B cell (primary cell): ENCODE data around the gene DGKQ. TPM values are rescaled to one million over a fixed set of nuclear protein-coding genes. Genes with fewer than 3 reads are reported as not detected.

ENCODE experiments used
- ATAC-seq: fragments of 200-7000 bp; cut with Tn5 transposase; one replicate; pipeline ENCODE4 v1.10.0; 2021; ENCODE audit warnings: low read depth, mild to moderate bottlenecking, moderate number of reproducible peaks, moderate library complexity
- CTCF ChIA-PET: fragments of 350-600 bp; sonication (Branson Sonifier 250); formaldehyde crosslinking; loops from one replicate; lab custom pipeline; 2021; ENCODE audit warnings: antibody characterized with exemption, inconsistent platforms; lab: Charles Lee
- POLR2A ChIA-PET: fragments of 350-600 bp; sonication (Branson Sonifier 250); formaldehyde crosslinking; loops from one replicate; lab custom pipeline; 2021; ENCODE audit warnings: antibody characterized with exemption; lab: Charles Lee
- DNase-seq: peaks from one replicate; pipeline ENCODE4 v3.0.0; 2013
- H2AFZ ChIP-seq: 2 replicates; pipeline ENCODE4 v1.6.1; 2012; ENCODE audit warnings: mild to moderate bottlenecking, low read depth, low read length; ENCODE audit not compliant: insufficient read depth, poor library complexity, severe bottlenecking
- H3K27ac ChIP-seq, 2 donors: 1 replicate in 1 of 2; 2 replicates in 1 of 2; pipeline ENCODE4 v1.5.1; 2012 to 2013; ENCODE audit warnings: low read length in 2 of 2, mild to moderate bottlenecking in 2 of 2, moderate library complexity in 1 of 2
- H3K27me3 ChIP-seq, 4 experiments: fragments of 200-600 bp in 1 of 4; sonication (generic) in 1 of 4; replicated peaks in 1 of 4; 1 replicate in 2 of 4; 2 replicates in 2 of 4; pipeline versions ENCODE4 v1.6.1 to v1.7.0; 2013 to 2016; ENCODE audit warnings: low read length in 3 of 4, mild to moderate bottlenecking in 2 of 4, mixed read lengths in 1 of 4, moderate library complexity in 1 of 4; ENCODE audit not compliant: insufficient read depth in 4 of 4, control insufficient read depth in 3 of 4; ENCODE audit errors: control extremely low read depth in 1 of 4
- H3K36me3 ChIP-seq, 2 experiments: replicated peaks in 1 of 2; 1 replicate in 1 of 2; 2 replicates in 1 of 2; pipeline versions ENCODE4 v1.6.1 to v1.7.1; 2013; ENCODE audit warnings: low read length in 1 of 2; ENCODE audit not compliant: insufficient read depth in 2 of 2, control insufficient read depth in 1 of 2; ENCODE audit errors: control extremely low read depth in 1 of 2, extremely low read depth in 1 of 2
- H3K4me1 ChIP-seq, 2 donors: fragments of 200-600 bp in 1 of 2; sonication (generic) in 1 of 2; 1 replicate in 1 of 2; 2 replicates in 1 of 2; pipeline versions ENCODE4 v1.5.1 to v1.6.1; 2013 to 2017; ENCODE audit warnings: low read length in 2 of 2; ENCODE audit not compliant: control insufficient read depth in 2 of 2, insufficient read depth in 2 of 2
- H3K4me2 ChIP-seq: replicated peaks from 2 replicates; pipeline ENCODE3; 2012; ENCODE audit warnings: mild to moderate bottlenecking, low read depth, low read length; ENCODE audit not compliant: poor library complexity, severe bottlenecking
- H3K4me3 ChIP-seq, 5 experiments: fragments of 200-600 bp in 1 of 5; sonication (generic) in 1 of 5; 1 replicate in 3 of 5; 2 replicates in 2 of 5; pipeline versions ENCODE4 v1.5.1 to v1.7.0; 2011 to 2016; ENCODE audit warnings: low read length in 4 of 5, mild to moderate bottlenecking in 4 of 5, low read depth in 2 of 5, control low read depth in 1 of 5, moderate library complexity in 1 of 5; ENCODE audit not compliant: insufficient read depth in 1 of 5; ENCODE audit errors: control extremely low read depth in 1 of 5, extremely low read depth in 1 of 5
- H3K79me2 ChIP-seq: fragments of 200-600 bp; sonication (generic); one replicate; pipeline ENCODE4 v1.6.0; 2016; ENCODE audit warnings: low read length; ENCODE audit not compliant: control insufficient read depth, insufficient read depth
- H3K9ac ChIP-seq: fragments of 200-600 bp; sonication (generic); 2 replicates; pipeline ENCODE4 v1.6.1; 2017; ENCODE audit warnings: mild to moderate bottlenecking, low read length, moderate library complexity
- H3K9me3 ChIP-seq, 3 donors: one replicate each; pipeline versions ENCODE4 v1.6.1 to v1.7.1; 2013; ENCODE audit warnings: low read length in 2 of 3; ENCODE audit not compliant: control insufficient read depth in 2 of 3, insufficient read depth in 1 of 3; ENCODE audit errors: control extremely low read depth in 1 of 3
- H4K20me1 ChIP-seq: 2 replicates; pipeline ENCODE4 v1.6.0; 2012; ENCODE audit warnings: mild to moderate bottlenecking, low read length; ENCODE audit not compliant: insufficient read depth, control insufficient read depth, poor library complexity, severe bottlenecking
- H3K27ac Mint-ChIP-seq: one replicate; pipeline ENCODE4 v1.8.0; 2021; ENCODE audit warnings: mixed read lengths
- H3K27me3 Mint-ChIP-seq: one replicate; pipeline ENCODE4 v1.8.0; 2021; ENCODE audit warnings: mixed read lengths
- H3K4me1 Mint-ChIP-seq: one replicate; pipeline ENCODE4 v1.8.0; 2021; ENCODE audit warnings: mixed read lengths
- H3K4me3 Mint-ChIP-seq: one replicate; pipeline ENCODE4 v1.8.0; 2021; ENCODE audit warnings: mixed read lengths
- H3K9me3 Mint-ChIP-seq: one replicate; pipeline ENCODE4 v1.8.0; 2022; ENCODE audit warnings: mixed read lengths; ENCODE audit not compliant: insufficient read depth
- EZH2 ChIP-seq: IDR thresholded peaks from 2 replicates; pipeline ENCODE4 v1.6.1; 2012; ENCODE audit warnings: borderline replicate concordance, low read depth, mild to moderate bottlenecking, moderate library complexity, low read length; ENCODE audit not compliant: insufficient read depth, poor library complexity, severe bottlenecking
- WGBS: methylation state at CpG from one replicate; pipeline ENCODE4 v1.1.5; 2013; ENCODE audit warnings: missing lambda C conversion rate; ENCODE audit not compliant: insufficient coverage; 5-methylcytosine and 5-hydroxymethylcytosine counted together
- intact Hi-C: fragments of 100-400 bp; cut with micrococcal nuclease; formaldehyde crosslinking; loops from one replicate; pipeline ENCODE4 v1.10.0; 2022
- polyA plus RNA-seq: library from polyadenylated mRNA; depleted of rRNA; stranded (reverse); fragments of >200 nt; gene quantifications from 2 replicates; pipeline ENCODE4 v1.2.3, GENCODE V29; 2012
- total RNA-seq, 2 donors: library from RNA; stranded (reverse); fragments of 120-200 nt in 1 of 2; gene quantifications; 1 replicate in 1 of 2; 2 replicates in 1 of 2; pipeline versions ENCODE4 v1.2.3 to v1.2.4, GENCODE V29; 2013 to 2022
- TF ChIP-seq, protein P1 (sequence below): fragments of 200-600 bp; IDR thresholded peaks from one replicate; pipeline ENCODE4 v1.8.0; 2022; ENCODE audit warnings: antibody characterized with exemption, mild to moderate bottlenecking

The DGKQ gene
- total and polyA plus RNA-seq, 2 donors (not counting 1 experiment from before 2014, with no cell fraction given): 22.6 to 30.4 TPM

DNA sequence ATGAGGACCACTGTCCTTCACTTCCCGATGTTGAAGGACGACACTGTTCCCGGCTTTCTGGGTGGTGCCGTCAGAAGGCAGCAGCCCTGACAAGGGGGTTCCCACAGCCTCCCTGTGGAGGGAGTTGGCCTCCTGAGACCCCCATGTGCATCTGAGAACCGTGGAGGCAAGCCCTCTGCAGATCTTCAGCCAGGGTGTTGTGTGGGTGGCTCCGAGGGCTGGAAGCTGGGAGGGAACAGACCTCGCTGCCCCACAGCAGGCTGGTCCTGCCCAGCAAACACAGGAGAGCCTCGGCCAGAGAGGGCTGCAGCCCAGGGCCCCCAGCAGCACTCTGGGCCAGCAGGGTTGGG is 16.2 kb downstream of the DGKQ start:
- Histone ChIP-seq H2AFZ (no peak overlapping the region), H3K4me3 (no peak overlapping the region), H3K79me2 (no peaks in the 10 kb centered on the region), H3K4me2 (no peak overlapping the region), H3K9ac (no peak overlapping the region), H3K27ac (no peak overlapping the region), H3K9me3 (peaks cover 0 to 5% (median 0%) of the 10 kb centered on the region in 3 donors), H3K4me1 (no peaks in the 10 kb centered on the region), H3K27me3 (no peaks in the 10 kb centered on the region), H3K36me3 (peaks cover 0 to 23% of the 10 kb centered on the region in 2 experiments), H4K20me1 (no peaks in the 10 kb centered on the region)
- ChIA-PET CTCF (no interaction called here), POLR2A (no interaction called here)
- Mint-ChIP-seq H3K9me3 (no peaks in the 10 kb centered on the region), H3K27ac (no peak overlapping the region), H3K27me3 (no peaks in the 10 kb centered on the region), H3K4me3 (no peak overlapping the region), H3K4me1 (peaks cover 1% of the 10 kb centered on the region)
- no peak for DNase-seq
- TF ChIP-seq, protein P1, sequence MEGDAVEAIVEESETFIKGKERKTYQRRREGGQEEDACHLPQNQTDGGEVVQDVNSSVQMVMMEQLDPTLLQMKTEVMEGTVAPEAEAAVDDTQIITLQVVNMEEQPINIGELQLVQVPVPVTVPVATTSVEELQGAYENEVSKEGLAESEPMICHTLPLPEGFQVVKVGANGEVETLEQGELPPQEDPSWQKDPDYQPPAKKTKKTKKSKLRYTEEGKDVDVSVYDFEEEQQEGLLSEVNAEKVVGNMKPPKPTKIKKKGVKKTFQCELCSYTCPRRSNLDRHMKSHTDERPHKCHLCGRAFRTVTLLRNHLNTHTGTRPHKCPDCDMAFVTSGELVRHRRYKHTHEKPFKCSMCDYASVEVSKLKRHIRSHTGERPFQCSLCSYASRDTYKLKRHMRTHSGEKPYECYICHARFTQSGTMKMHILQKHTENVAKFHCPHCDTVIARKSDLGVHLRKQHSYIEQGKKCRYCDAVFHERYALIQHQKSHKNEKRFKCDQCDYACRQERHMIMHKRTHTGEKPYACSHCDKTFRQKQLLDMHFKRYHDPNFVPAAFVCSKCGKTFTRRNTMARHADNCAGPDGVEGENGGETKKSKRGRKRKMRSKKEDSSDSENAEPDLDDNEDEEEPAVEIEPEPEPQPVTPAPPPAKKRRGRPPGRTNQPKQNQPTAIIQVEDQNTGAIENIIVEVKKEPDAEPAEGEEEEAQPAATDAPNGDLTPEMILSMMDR: no peak
- no peak for TF ChIP-seq EZH2
- intact Hi-C loops: no loop called here
- no peak for ATAC-seq
- WGBS: 87% methylated on average over 8 of the region's 8 CpGs

DNA sequence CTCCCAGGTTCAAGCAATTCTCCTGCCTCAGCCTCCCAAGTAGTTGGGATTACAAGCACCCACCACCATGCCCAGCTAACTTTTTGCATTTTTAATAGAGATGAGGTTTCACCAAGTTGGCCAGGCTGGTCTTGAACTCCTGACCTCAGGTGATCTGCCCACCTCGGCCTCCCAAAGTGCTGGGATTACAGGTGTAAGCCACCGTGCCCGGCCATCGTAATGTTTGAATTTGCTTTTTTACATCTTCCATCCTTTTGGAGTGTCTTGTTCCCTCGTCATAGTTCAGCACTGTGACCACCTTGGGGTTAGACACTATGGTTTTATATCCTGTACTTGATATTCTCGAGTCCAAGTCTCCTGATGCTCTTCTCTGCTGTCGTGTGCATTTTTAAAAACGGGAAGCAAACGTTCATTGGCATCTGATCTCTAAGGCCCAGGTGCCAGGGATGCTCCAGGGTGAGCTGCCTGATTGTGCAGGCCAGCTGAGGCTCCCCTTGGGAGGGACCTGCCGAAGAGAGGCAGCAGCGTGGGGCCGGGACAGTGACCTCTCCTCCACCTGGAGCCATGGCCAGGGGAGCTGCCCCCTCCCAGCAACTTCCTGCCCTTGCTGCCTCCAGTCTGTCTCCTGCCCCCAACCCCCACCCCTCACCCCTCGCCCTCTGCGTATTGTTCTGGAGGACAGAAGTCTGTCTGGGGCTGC is 16.7 kb downstream of the DGKQ start:
- peaks cover 0 to 5% (median 0%) of the 10 kb centered on the region in 3 donors for H3K9me3 ChIP-seq
- Mint-ChIP-seq H3K27me3 (no peaks in the 10 kb centered on the region), H3K27ac (no peak overlapping the region), H3K9me3 (no peaks in the 10 kb centered on the region), H3K4me1 (peaks cover 1% of the 10 kb centered on the region), H3K4me3 (no peak overlapping the region)
- POLR2A ChIA-PET: no interaction called here
- H4K20me1 ChIP-seq: peaks cover 4% of the 10 kb centered on the region
- peaks cover 0 to 26% of the 10 kb centered on the region in 2 experiments for H3K36me3 ChIP-seq
- H2AFZ ChIP-seq: no peak overlapping the region
- WGBS: 93% methylated on average over 13 of the region's 14 CpGs
- no peak overlapping the region for H3K4me3 ChIP-seq
- H3K27ac ChIP-seq: no peak overlapping the region
- no peaks in the 10 kb centered on the region for H3K4me1 ChIP-seq
- no peak for TF ChIP-seq EZH2
- TF ChIP-seq, protein P1: no peak
- no peaks in the 10 kb centered on the region for H3K27me3 ChIP-seq
- H3K9ac ChIP-seq: no peak overlapping the region
- intact Hi-C loops: no loop called here
- no peak overlapping the region for H3K4me2 ChIP-seq
- ATAC-seq: no peak
- CTCF ChIA-PET: no interaction called here
- DNase-seq: no peak
- H3K79me2 ChIP-seq: no peaks in the 10 kb centered on the region
